ENCODE measurements around the gene ADD2. TPM values are rescaled to one million over a fixed set of nuclear protein-coding genes. Genes with fewer than 3 reads are reported as not detected.

The ADD2 gene
- total and polyA plus RNA-seq, 2 experiments from 2014 or later, result not detected

- Histone ChIP-seq H3K9ac (no peak overlapping the region), H3K4me3 (no peak overlapping the region), H3K27me3 (replicated peaks; ENCODE audit: insufficient read depth) (0 out of 2 replicates have a peak, but pooled peaks cover 4% of the 10 kb centered on the region), H3K4me1 (ENCODE audit: insufficient read depth) (no peaks in the 10 kb centered on the region), H3K9me2 (ENCODE audit: insufficient read depth) (no peaks in the 10 kb centered on the region), H3K79me2 (ENCODE audit: insufficient read depth) (no peaks in the 10 kb centered on the region), H3K4me2 (ENCODE audit: unreplicated experiment) (no peak overlapping the region), H3K9me3 (ENCODE audit: low read depth) (no peaks in the 10 kb centered on the region), H3K27ac (no peak overlapping the region), H3K36me3 (ENCODE audit: low read depth) (no peaks in the 10 kb centered on the region), H2AFZ (no peak overlapping the region), H4K20me1 (ENCODE audit: insufficient read depth) (no peaks in the 10 kb centered on the region), H3F3A (ENCODE audit: insufficient read depth) (no peaks in the 10 kb centered on the region)
- DNase-seq, result no peak
- in situ Hi-C loops (cut with MboI), result loop anchor here (10.0 kb wide), 1 partner anchor 284 kb away; no protein-coding TSS in a partner anchor
- TF ChIP-seq EZH2phosphoT487 (IDR thresholded peaks at IDR 0.05; ENCODE audit: insufficient read depth, low read depth) (no peak), EZH2 (IDR thresholded peaks at IDR 0.05; ENCODE audit: insufficient read depth, poor library complexity, severe bottlenecking) (no peak)
- WGBS, 2 experiments (ENCODE audit: low coverage in 1 of 2, low lambda C conversion rate in 2 of 2, missing lambda C conversion rate in 2 of 2), result 35 to 43% methylated on average over 3 of the region's 3 CpGs
Measured at GRCh38 chr2:70619167-70619566, 148.8 kb downstream of the ADD2 start.

GRCh38 chr2:70616168-70616694 is 151.8 kb downstream of the ADD2 start:
- no peak for TF ChIP-seq EZH2 (IDR thresholded peaks at IDR 0.05; ENCODE audit: insufficient read depth, poor library complexity, severe bottlenecking)
- TF ChIP-seq EZH2phosphoT487 (IDR thresholded peaks at IDR 0.05; ENCODE audit: insufficient read depth, low read depth), result no peak
- H3K9ac ChIP-seq, result no peak overlapping the region
- no peaks in the 10 kb centered on the region for H3K36me3 ChIP-seq (ENCODE audit: low read depth)
- no peak overlapping the region for H2AFZ ChIP-seq
- no peaks in the 10 kb centered on the region for H3K9me3 ChIP-seq (ENCODE audit: low read depth)
- no peaks in the 10 kb centered on the region for H4K20me1 ChIP-seq (ENCODE audit: insufficient read depth)
- peaks cover 14% of the 10 kb centered on the region; the same call in 1 of the 2 replicates for H3K27me3 ChIP-seq (replicated peaks; ENCODE audit: insufficient read depth)
- no peak for DNase-seq
- H3K4me1 ChIP-seq (ENCODE audit: insufficient read depth), result no peaks in the 10 kb centered on the region
- no peaks in the 10 kb centered on the region for H3K79me2 ChIP-seq (ENCODE audit: insufficient read depth)
- H3K4me3 ChIP-seq, result no peak overlapping the region
- in situ Hi-C loops (cut with MboI), result loop anchor here (10.0 kb wide), 1 partner anchor 281 kb away; no protein-coding TSS in a partner anchor
- 86 to 88% methylated on average over 6 of the region's 6 CpGs for WGBS, 2 experiments (ENCODE audit: low coverage in 1 of 2, low lambda C conversion rate in 2 of 2, missing lambda C conversion rate in 2 of 2)
- no peak overlapping the region for H3K27ac ChIP-seq
- no peak overlapping the region for H3K4me2 ChIP-seq (ENCODE audit: unreplicated experiment)
- no peaks in the 10 kb centered on the region for H3K9me2 ChIP-seq (ENCODE audit: insufficient read depth)
- H3F3A ChIP-seq (ENCODE audit: insufficient read depth), result no peaks in the 10 kb centered on the region

GRCh38 chr2:70615222-70615621 is 152.8 kb downstream of the ADD2 start:
- no peaks in the 10 kb centered on the region for H3K36me3 ChIP-seq (ENCODE audit: low read depth)
- H3K4me3 ChIP-seq, result no peak overlapping the region
- H3K27ac ChIP-seq, result no peak overlapping the region
- no peak overlapping the region for H2AFZ ChIP-seq
- peaks cover 10% of the 10 kb centered on the region; the same call in 1 of the 2 replicates for H3K27me3 ChIP-seq (replicated peaks; ENCODE audit: insufficient read depth)
- H3K9me2 ChIP-seq (ENCODE audit: insufficient read depth), result no peaks in the 10 kb centered on the region
- DNase-seq, result no peak
- H3K9me3 ChIP-seq (ENCODE audit: low read depth), result no peaks in the 10 kb centered on the region
- H4K20me1 ChIP-seq (ENCODE audit: insufficient read depth), result no peaks in the 10 kb centered on the region
- 57 to 76% methylated on average over 2 of the region's 2 CpGs for WGBS, 2 experiments (ENCODE audit: low coverage in 1 of 2, low lambda C conversion rate in 2 of 2, missing lambda C conversion rate in 2 of 2)
- no peaks in the 10 kb centered on the region for H3F3A ChIP-seq (ENCODE audit: insufficient read depth)
- TF ChIP-seq EZH2phosphoT487 (IDR thresholded peaks at IDR 0.05; ENCODE audit: insufficient read depth, low read depth), result no peak
- TF ChIP-seq EZH2 (IDR thresholded peaks at IDR 0.05; ENCODE audit: insufficient read depth, poor library complexity, severe bottlenecking), result no peak
- H3K9ac ChIP-seq, result no peak overlapping the region
- no peaks in the 10 kb centered on the region for H3K4me1 ChIP-seq (ENCODE audit: insufficient read depth)
- H3K4me2 ChIP-seq (ENCODE audit: unreplicated experiment), result no peak overlapping the region
- no peaks in the 10 kb centered on the region for H3K79me2 ChIP-seq (ENCODE audit: insufficient read depth)
- in situ Hi-C loops (cut with MboI), result loop anchor here (10.0 kb wide), 1 partner anchor 280 kb away; no protein-coding TSS in a partner anchor

- Histone ChIP-seq H3K9me2 (ENCODE audit: insufficient read depth) (no peaks in the 10 kb centered on the region), H3K79me2 (ENCODE audit: insufficient read depth) (no peaks in the 10 kb centered on the region), H3K27ac (no peak overlapping the region), H3K4me1 (ENCODE audit: insufficient read depth) (no peaks in the 10 kb centered on the region), H3K4me2 (ENCODE audit: unreplicated experiment) (no peak overlapping the region), H4K20me1 (ENCODE audit: insufficient read depth) (no peaks in the 10 kb centered on the region), H2AFZ (no peak overlapping the region), H3K27me3 (replicated peaks; ENCODE audit: insufficient read depth) (peaks cover 10% of the 10 kb centered on the region; the same call in 1 of the 2 replicates), H3F3A (ENCODE audit: insufficient read depth) (no peaks in the 10 kb centered on the region), H3K9me3 (ENCODE audit: low read depth) (no peaks in the 10 kb centered on the region), H3K4me3 (no peak overlapping the region), H3K36me3 (ENCODE audit: low read depth) (no peaks in the 10 kb centered on the region), H3K9ac (no peak overlapping the region)
- in situ Hi-C loops (cut with MboI), result loop anchor here (10.0 kb wide), 1 partner anchor 279 kb away; no protein-coding TSS in a partner anchor
- TF ChIP-seq EZH2phosphoT487 (IDR thresholded peaks at IDR 0.05; ENCODE audit: insufficient read depth, low read depth) (no peak), EZH2 (IDR thresholded peaks at IDR 0.05; ENCODE audit: insufficient read depth, poor library complexity, severe bottlenecking) (no peak)
- no peak for DNase-seq
- 74 to 79% methylated on average over 7 of the region's 7 CpGs for WGBS, 2 experiments (ENCODE audit: low coverage in 1 of 2, low lambda C conversion rate in 2 of 2, missing lambda C conversion rate in 2 of 2)
Measured at GRCh38 chr2:70613521-70613920, 154.5 kb downstream of the ADD2 start.

All from GM23248 (cell line).